Skeletal muscle satellite cell (primary cell): ENCODE data around the gene PARVB.

Experiments
- H3K27me3 ChIP-seq: 2 replicates; pipeline ENCODE4 v1.7.0; 2013; ENCODE audit warnings: low read length; ENCODE audit not compliant: control insufficient read depth, insufficient read depth
- H3K36me3 ChIP-seq: 2 replicates; pipeline ENCODE4 v1.7.0; 2013; ENCODE audit warnings: mild to moderate bottlenecking, control low read depth, low read length; ENCODE audit not compliant: insufficient read depth
- H3K4me1 ChIP-seq: 2 replicates; pipeline ENCODE4 v1.7.0; 2013; ENCODE audit warnings: low read length; ENCODE audit not compliant: control insufficient read depth, insufficient read depth
- H3K4me2 ChIP-seq: 2 replicates; pipeline ENCODE4 v1.7.0; 2013; ENCODE audit warnings: mild to moderate bottlenecking, low read length
- H3K4me3 ChIP-seq: 2 replicates; pipeline ENCODE4 v1.7.0; 2013; ENCODE audit warnings: low read length
- H3K9ac ChIP-seq: 2 replicates; pipeline ENCODE4 v1.7.0; 2013; ENCODE audit warnings: mild to moderate bottlenecking, low read depth, low read length, moderate library complexity
- H3K9me3 ChIP-seq: replicated peaks from 2 replicates; pipeline ENCODE4 v1.7.0; 2013; ENCODE audit warnings: mild to moderate bottlenecking, control low read depth, low read length

Gene PARVB

GRCh38 chr22:44203203-44203602 lies 179.1 kb downstream of the PARVB start:
- Histone ChIP-seq H3K4me1 (peaks cover 9% of the 10 kb centered on the region), H3K9ac (no peak overlapping the region), H3K27me3 (peaks cover 81% of the 10 kb centered on the region), H3K36me3 (no peaks in the 10 kb centered on the region), H3K9me3 (no peaks in the 10 kb centered on the region), H3K4me2 (no peak overlapping the region), H3K4me3 (no peak overlapping the region)

GRCh38 chr22:44204739-44205515 lies 180.8 kb downstream of the PARVB start:
- Histone ChIP-seq H3K27me3 (peaks cover 75% of the 10 kb centered on the region), H3K9ac (no peak overlapping the region), H3K9me3 (no peaks in the 10 kb centered on the region), H3K4me3 (no peak overlapping the region), H3K4me1 (peaks cover 9% of the 10 kb centered on the region), H3K4me2 (no peak overlapping the region), H3K36me3 (no peaks in the 10 kb centered on the region)

- H3K4me1 ChIP-seq, result peaks cover 9% of the 10 kb centered on the region
- H3K9me3 ChIP-seq, result no peaks in the 10 kb centered on the region
- H3K4me2 ChIP-seq, result no peak overlapping the region
- no peak overlapping the region for H3K9ac ChIP-seq
- no peaks in the 10 kb centered on the region for H3K36me3 ChIP-seq
- H3K27me3 ChIP-seq, result peaks cover 69% of the 10 kb centered on the region
- H3K4me3 ChIP-seq, result no peak overlapping the region
Observed at GRCh38 chr22:44205516-44206329, 181.6 kb downstream of the PARVB start.

GRCh38 chr22:44206330-44206645 lies 182.2 kb downstream of the PARVB start:
- Histone ChIP-seq H3K9me3 (no peaks in the 10 kb centered on the region), H3K36me3 (no peaks in the 10 kb centered on the region), H3K27me3 (peaks cover 65% of the 10 kb centered on the region), H3K9ac (no peak overlapping the region), H3K4me1 (peaks cover 9% of the 10 kb centered on the region), H3K4me2 (no peak overlapping the region), H3K4me3 (no peak overlapping the region)

- H3K4me3 ChIP-seq, result no peak overlapping the region
- peaks cover 64% of the 10 kb centered on the region for H3K27me3 ChIP-seq
- H3K9me3 ChIP-seq, result no peaks in the 10 kb centered on the region
- no peak overlapping the region for H3K4me2 ChIP-seq
- H3K9ac ChIP-seq, result no peak overlapping the region
- no peaks in the 10 kb centered on the region for H3K36me3 ChIP-seq
- peaks cover 13% of the 10 kb centered on the region for H3K4me1 ChIP-seq
Observed at GRCh38 chr22:44206696-44207095, 182.6 kb downstream of the PARVB start.

GRCh38 chr22:44207173-44207980 lies 183.3 kb downstream of the PARVB start:
- Histone ChIP-seq H3K4me2 (no peak overlapping the region), H3K4me3 (no peak overlapping the region), H3K9me3 (no peaks in the 10 kb centered on the region), H3K36me3 (no peaks in the 10 kb centered on the region), H3K4me1 (peaks cover 15% of the 10 kb centered on the region), H3K9ac (no peak overlapping the region), H3K27me3 (peaks cover 62% of the 10 kb centered on the region)

GRCh38 chr22:44207981-44208317 lies 183.8 kb downstream of the PARVB start:
- H3K36me3 ChIP-seq, result no peaks in the 10 kb centered on the region
- H3K4me1 ChIP-seq, result peaks cover 13% of the 10 kb centered on the region
- H3K27me3 ChIP-seq, result peaks cover 58% of the 10 kb centered on the region
- no peaks in the 10 kb centered on the region for H3K9me3 ChIP-seq
- H3K4me2 ChIP-seq, result no peak overlapping the region
- H3K9ac ChIP-seq, result no peak overlapping the region
- H3K4me3 ChIP-seq, result no peak overlapping the region

- H3K9me3 ChIP-seq, result no peaks in the 10 kb centered on the region
- H3K9ac ChIP-seq, result no peak overlapping the region
Observed at GRCh38 chr22:44209343-44209742, 185.2 kb downstream of the PARVB start.

GRCh38 chr22:44210722-44211121 lies 186.6 kb downstream of the PARVB start:
- no peaks in the 10 kb centered on the region for H3K9me3 ChIP-seq
- no peak overlapping the region for H3K4me3 ChIP-seq
- H3K4me1 ChIP-seq, result peaks cover 13% of the 10 kb centered on the region

More at GRCh38 chr22:44209343-44209742, 185.2 kb downstream of the PARVB start:
- no peak overlapping the region for H3K4me2 ChIP-seq
- H3K36me3 ChIP-seq, result no peaks in the 10 kb centered on the region
- H3K4me3 ChIP-seq, result no peak overlapping the region
- H3K4me1 ChIP-seq, result peaks cover 13% of the 10 kb centered on the region
- peaks cover 48% of the 10 kb centered on the region for H3K27me3 ChIP-seq

GRCh38 chr22:44211256-44211945 lies 187.3 kb downstream of the PARVB start:
- H3K4me2 ChIP-seq, result no peak overlapping the region
- no peaks in the 10 kb centered on the region for H3K9me3 ChIP-seq
- no peaks in the 10 kb centered on the region for H3K36me3 ChIP-seq
- H3K27me3 ChIP-seq, result peaks cover 28% of the 10 kb centered on the region
- no peak overlapping the region for H3K9ac ChIP-seq
- no peak overlapping the region for H3K4me3 ChIP-seq
- peaks cover 13% of the 10 kb centered on the region for H3K4me1 ChIP-seq

More at GRCh38 chr22:44210722-44211121, 186.6 kb downstream of the PARVB start:
- H3K27me3 ChIP-seq, result peaks cover 34% of the 10 kb centered on the region
- no peak overlapping the region for H3K9ac ChIP-seq
- H3K36me3 ChIP-seq, result no peaks in the 10 kb centered on the region
- H3K4me2 ChIP-seq, result no peak overlapping the region
